HG03175 (cell line): ENCODE measurements around the gene PPM1H.

Source experiments
- ATAC-seq: cut with Tn5 transposase; IDR thresholded peaks from one replicate; pipeline ENCODE4 v1.9.1; 2021; ENCODE audit warnings: mild to moderate bottlenecking, moderate library complexity; ENCODE audit not compliant: unreplicated experiment

The PPM1H gene

GRCh38 chr12:62878211-62878610 is 56.7 kb downstream of the PPM1H start:
- no peak for ATAC-seq

GRCh38 chr12:62876938-62877548 is 57.9 kb downstream of the PPM1H start:
- ATAC-seq: no peak

GRCh38 chr12:62873826-62874448 is 61.0 kb downstream of the PPM1H start:
- no peak for ATAC-seq

- no peak for ATAC-seq
Measured at GRCh38 chr12:62873116-62873825, 61.7 kb downstream of the PPM1H start.

- ATAC-seq: no peak
Measured at GRCh38 chr12:62868820-62869219, 66.1 kb downstream of the PPM1H start.

GRCh38 chr12:62866451-62867082 is 68.4 kb downstream of the PPM1H start:
- no peak for ATAC-seq

- ATAC-seq: no peak
Measured at GRCh38 chr12:62865937-62866336, 69.0 kb downstream of the PPM1H start.

GRCh38 chr12:62865065-62865464 is 69.9 kb downstream of the PPM1H start:
- ATAC-seq: no peak

- ATAC-seq: no peak
Measured at GRCh38 chr12:62862259-62862881, 72.6 kb downstream of the PPM1H start.

- ATAC-seq: no peak
Measured at GRCh38 chr12:62861586-62861985, 73.4 kb downstream of the PPM1H start.

GRCh38 chr12:62860501-62861411 is 74.2 kb downstream of the PPM1H start:
- no peak for ATAC-seq

GRCh38 chr12:62860020-62860419 is 74.9 kb downstream of the PPM1H start:
- no peak for ATAC-seq

- no peak for ATAC-seq
Measured at GRCh38 chr12:62859321-62859737, 75.6 kb downstream of the PPM1H start.

GRCh38 chr12:62856454-62856853 is 78.5 kb downstream of the PPM1H start:
- no peak for ATAC-seq

GRCh38 chr12:62854024-62854423 is 80.9 kb downstream of the PPM1H start:
- ATAC-seq: no peak

GRCh38 chr12:62849398-62849797 is 85.6 kb downstream of the PPM1H start:
- ATAC-seq: no peak

GRCh38 chr12:62848418-62848817 is 86.5 kb downstream of the PPM1H start:
- no peak for ATAC-seq

GRCh38 chr12:62847709-62848108 is 87.2 kb downstream of the PPM1H start:
- ATAC-seq: no peak

- ATAC-seq: no peak
Measured at GRCh38 chr12:62846491-62846890, 88.5 kb downstream of the PPM1H start.

GRCh38 chr12:62844915-62845314 is 90.0 kb downstream of the PPM1H start:
- no peak for ATAC-seq
